M059J (cell line): Measurements from ENCODE around the gene FHOD3. TPM values are rescaled to one million over a fixed set of nuclear protein-coding genes. Genes with fewer than 3 reads are reported as not detected.

Source experiments
- DNase-seq: peaks from one replicate; pipeline ENCODE4 v3.0.0-alpha.2; 2012; ENCODE audit warnings: low read depth
- total RNA-seq: library from RNA; depleted of rRNA; stranded (reverse); fragments of >200 nt; shearing (Covaris generic); gene quantifications from 2 replicates; pipeline ENCODE4 v1.2.3, GENCODE V29; 2014

The FHOD3 gene
- total RNA-seq, 1 experiment from 2014 or later, result 13.1 TPM

GRCh38 chr18:36322734-36323133, 25.2 kb downstream of the FHOD3 start:
- DNase-seq, result no peak

GRCh38 chr18:36323421-36323820, 25.9 kb downstream of the FHOD3 start:
- DNase-seq, result no peak

- DNase-seq, result no peak
These were observed 28.3 kb downstream of the FHOD3 start for GRCh38 chr18:36325846-36326245.

- DNase-seq, result no peak
These were observed 29.3 kb downstream of the FHOD3 start for GRCh38 chr18:36326771-36327170.

- no peak for DNase-seq
These were observed 30.1 kb downstream of the FHOD3 start for GRCh38 chr18:36327352-36328316.

GRCh38 chr18:36328385-36328858, 30.9 kb downstream of the FHOD3 start:
- no peak for DNase-seq

GRCh38 chr18:36328916-36329315, 31.4 kb downstream of the FHOD3 start:
- no peak for DNase-seq

- no peak for DNase-seq
These were observed 32.3 kb downstream of the FHOD3 start for GRCh38 chr18:36329684-36330434.

GRCh38 chr18:36330435-36331052, 33.0 kb downstream of the FHOD3 start:
- no peak for DNase-seq

- no peak for DNase-seq
These were observed 34.0 kb downstream of the FHOD3 start for GRCh38 chr18:36331521-36331971.

- DNase-seq, result no peak
These were observed 35.9 kb downstream of the FHOD3 start for GRCh38 chr18:36333414-36333813.

GRCh38 chr18:36334798-36335197, 37.3 kb downstream of the FHOD3 start:
- DNase-seq, result no peak

GRCh38 chr18:36335476-36336279, 38.2 kb downstream of the FHOD3 start:
- DNase-seq, result no peak

- DNase-seq, result no peak
These were observed 40.3 kb downstream of the FHOD3 start for GRCh38 chr18:36337679-36338402.

- peak; percentile 11 for DNase-seq
These were observed 41.0 kb downstream of the FHOD3 start for GRCh38 chr18:36338403-36338933.

GRCh38 chr18:36340246-36340645, 42.7 kb downstream of the FHOD3 start:
- no peak for DNase-seq

- no peak for DNase-seq
These were observed 44.4 kb downstream of the FHOD3 start for GRCh38 chr18:36341944-36342343.

GRCh38 chr18:36348331-36348730, 50.8 kb downstream of the FHOD3 start:
- no peak for DNase-seq

GRCh38 chr18:36348971-36349417, 51.5 kb downstream of the FHOD3 start:
- DNase-seq, result no peak

- DNase-seq, result peak; percentile 23
These were observed 52.0 kb downstream of the FHOD3 start for GRCh38 chr18:36349552-36349951.
